Thyroid gland (tissue), 4 donors: ENCODE measurements around the gene FAM180A. TPM values are rescaled to one million over a fixed set of nuclear protein-coding genes. Genes with fewer than 3 reads are reported as not detected.

Source experiments
- DNase-seq, 2 donors: peaks; one replicate each; pipeline ENCODE4 v3.0.0-alpha.2; 2019
- H3K27ac ChIP-seq, 3 donors: fragments of 200-600 bp; sonication (generic); 1 replicate in 2 of 3; 2 replicates in 1 of 3; pipeline ENCODE4 v1.5.1; 2016 to 2019; ENCODE audit warnings: mild to moderate bottlenecking in 1 of 3, moderate library complexity in 1 of 3
- H3K27me3 ChIP-seq: fragments of 200-600 bp; sonication (generic); one replicate; pipeline ENCODE4 v1.5.1; 2019
- H3K36me3 ChIP-seq, 2 donors: fragments of 200-600 bp; sonication (generic); one replicate each; pipeline ENCODE4 v1.5.1; 2016 to 2019
- H3K4me1 ChIP-seq, 2 donors: fragments of 200-600 bp; sonication (generic); one replicate each; pipeline ENCODE4 v1.5.1; 2017 to 2019
- H3K4me3 ChIP-seq, 3 donors: fragments of 200-600 bp; sonication (generic); replicated peaks in 1 of 3; 1 replicate in 2 of 3; 2 replicates in 1 of 3; pipeline ENCODE4 v1.5.1; 2016; ENCODE audit warnings: mild to moderate bottlenecking in 1 of 3
- H3K9me3 ChIP-seq: fragments of 200-600 bp; sonication (generic); one replicate; pipeline ENCODE4 v1.5.1; 2017
- CTCF ChIP-seq, 6 experiments: fragments of 200-600 bp in 3 of 6; fragments of 450-650 bp in 3 of 6; sonication (generic) in 3 of 6; IDR thresholded peaks; one replicate each; pipeline ENCODE4 v1.5.1; 2016 to 2019; ENCODE audit warnings: antibody characterized with exemption in 6 of 6, mild to moderate bottlenecking in 2 of 6, inconsistent platforms in 1 of 6, moderate library complexity in 1 of 6
- POLR2A ChIP-seq, 2 donors: fragments of 450-650 bp; IDR thresholded peaks; one replicate each; pipeline ENCODE4 v1.6.1; 2017; ENCODE audit warnings: antibody characterized with exemption in 2 of 2, mild to moderate bottlenecking in 2 of 2, moderate library complexity in 1 of 2
- WGBS, 2 donors: methylation state at CpG; one replicate each; pipeline ENCODE4 v1.1.5; 2017; 5-methylcytosine and 5-hydroxymethylcytosine counted together
- intact Hi-C: fragments of 100-400 bp; cut with DNase I; formaldehyde crosslinking; loops from one replicate; pipeline ENCODE4 v1.15.1; 2023
- total RNA-seq, 4 donors: library from RNA; depleted of rRNA; stranded (reverse); fragments of >200 nt; gene quantifications; one replicate each; pipeline ENCODE4 v1.2.3, GENCODE V29; 2016

The FAM180A gene
- total RNA-seq: 1 to 10 TPM; 2.7 to 5.0 (median 3.5) TPM

GRCh38 chr7:135748770-135749169, at the start of gene FAM180A:
FAM180A (minus strand) TSS chr7:135748813; CDS start chr7:135748580, 233 bp downstream.
- 41 to 42% methylated on average over 9 to 11 of the region's 11 CpGs for WGBS, 2 donors
- peak; percentile 61 to 78 for DNase-seq
- peaks cover 15 to 29% of the 10 kb centered on the region in 2 donors for H3K4me1 ChIP-seq
- intact Hi-C loops: no loop called here
- peak within 1 kb of the TSS; percentile 31 to 64 (median 59) for H3K27ac ChIP-seq
- no peaks in the 10 kb centered on the region for H3K27me3 ChIP-seq
- no peak for TF ChIP-seq CTCF (IDR thresholded peaks at IDR 0.05)
- TF ChIP-seq POLR2A (IDR thresholded peaks at IDR 0.05): peak in 1 of 2 donors; percentile 14
- no peaks in the 10 kb centered on the region for H3K9me3 ChIP-seq
- no peak within 1 kb of the TSS for H3K4me3 ChIP-seq
- H3K36me3 ChIP-seq: no peaks in the 10 kb centered on the region

GRCh38 chr7:135798095-135798494, 49.5 kb upstream of the FAM180A start:
- Histone ChIP-seq H3K9me3 (no peaks in the 10 kb centered on the region), H3K4me3 (no peak overlapping the region), H3K36me3 (no peaks in the 10 kb centered on the region), H3K27ac (peak overlapping the region in 2 of 3 donors; percentile 50 to 60), H3K27me3 (no peaks in the 10 kb centered on the region), H3K4me1 (peaks cover 36 to 53% of the 10 kb centered on the region in 2 donors)
- TF ChIP-seq CTCF (IDR thresholded peaks at IDR 0.05): no peak
- no peak for TF ChIP-seq POLR2A (IDR thresholded peaks at IDR 0.05)
- no peak for DNase-seq
- 48 to 52% methylated on average over 4 of the region's 4 CpGs for WGBS, 2 donors
- intact Hi-C loops: loop anchor here (5.0 kb wide), 1 partner anchor 126 kb away; no protein-coding TSS in a partner anchor

GRCh38 chr7:135795846-135796570, 47.4 kb upstream of the FAM180A start:
- DNase-seq: no peak
- WGBS, 2 donors: 61 to 77% methylated on average over 2 of the region's 2 CpGs
- intact Hi-C loops: loop anchor here (5.0 kb wide), 1 partner anchor 124 kb away; no protein-coding TSS in a partner anchor
- Histone ChIP-seq H3K4me3 (no peak overlapping the region), H3K27me3 (no peaks in the 10 kb centered on the region), H3K36me3 (no peaks in the 10 kb centered on the region), H3K27ac (peak overlapping the region; percentile 27 to 66 (median 51)), H3K4me1 (peaks cover 19 to 34% of the 10 kb centered on the region in 2 donors), H3K9me3 (no peaks in the 10 kb centered on the region)
- TF ChIP-seq POLR2A (IDR thresholded peaks at IDR 0.05) (no peak), CTCF (IDR thresholded peaks at IDR 0.05) (no peak)

- WGBS, 2 donors: 90 to 97% methylated on average over 2 of the region's 2 CpGs
- no peak for DNase-seq
- Histone ChIP-seq H3K4me1 (peaks cover 16 to 31% of the 10 kb centered on the region in 2 donors), H3K27ac (no peak overlapping the region), H3K4me3 (no peak overlapping the region), H3K9me3 (no peaks in the 10 kb centered on the region), H3K27me3 (no peaks in the 10 kb centered on the region), H3K36me3 (no peaks in the 10 kb centered on the region)
- no peak for TF ChIP-seq POLR2A (IDR thresholded peaks at IDR 0.05)
- no peak for TF ChIP-seq CTCF (IDR thresholded peaks at IDR 0.05)
- intact Hi-C loops: no loop called here
Observed at GRCh38 chr7:135793841-135794240, 45.2 kb upstream of the FAM180A start.

GRCh38 chr7:135792866-135793265, 44.3 kb upstream of the FAM180A start:
- Histone ChIP-seq H3K36me3 (no peaks in the 10 kb centered on the region), H3K4me3 (no peak overlapping the region), H3K9me3 (no peaks in the 10 kb centered on the region), H3K27me3 (no peaks in the 10 kb centered on the region), H3K27ac (no peak overlapping the region), H3K4me1 (peaks cover 10 to 21% of the 10 kb centered on the region in 2 donors)
- 96% methylated on average over 9 of the region's 9 CpGs for WGBS, 2 donors
- DNase-seq: no peak
- intact Hi-C loops: no loop called here
- TF ChIP-seq POLR2A (IDR thresholded peaks at IDR 0.05) (no peak), CTCF (IDR thresholded peaks at IDR 0.05) (no peak)
